Fibroblast of skin of left biceps (primary cell): ENCODE data around the gene RBMY1F.
"Not testable (repeated sequence)": the region's sequence is repeated elsewhere in the genome, so short reads cannot be mapped to it uniquely, and the experiment has no call there.

Source experiments
- DNase-seq, 2 experiments: peaks; one replicate each; pipeline ENCODE4 v3.0.0-alpha.2; 2013; ENCODE audit warnings: low read depth in 2 of 2

RBMY1F gene

DNA sequence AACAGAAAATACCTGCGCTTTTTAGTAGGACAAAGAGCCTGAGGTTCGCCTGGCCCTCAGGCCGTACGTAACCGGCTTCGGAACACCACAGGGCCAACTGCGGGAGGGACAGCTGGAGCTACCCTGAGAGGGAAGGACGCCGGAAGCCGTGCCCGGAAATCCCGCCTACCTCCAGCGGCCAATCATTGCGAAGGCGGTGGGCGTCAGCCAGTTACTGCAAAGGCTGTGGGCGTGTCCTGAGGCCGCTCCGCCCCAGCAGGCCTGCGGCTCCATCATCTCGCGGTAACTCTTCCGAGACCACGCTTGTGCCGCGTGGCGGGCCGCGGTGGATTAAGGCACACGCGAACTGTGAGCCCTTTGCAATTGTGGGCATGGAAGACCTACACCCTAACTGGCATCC lies at the start of gene RBMY1F:
Gene RBMY1F (minus strand): TSS at position 101 of the 400 bp plus-strand sequence. CDS start 1,954 bp downstream, outside the sequence.
- not testable (repeated sequence) for DNase-seq

GRCh38 chrY:22151144-22151543 lies 31.6 kb downstream of the RBMY1F start:
- not testable (repeated sequence) for DNase-seq

DNA sequence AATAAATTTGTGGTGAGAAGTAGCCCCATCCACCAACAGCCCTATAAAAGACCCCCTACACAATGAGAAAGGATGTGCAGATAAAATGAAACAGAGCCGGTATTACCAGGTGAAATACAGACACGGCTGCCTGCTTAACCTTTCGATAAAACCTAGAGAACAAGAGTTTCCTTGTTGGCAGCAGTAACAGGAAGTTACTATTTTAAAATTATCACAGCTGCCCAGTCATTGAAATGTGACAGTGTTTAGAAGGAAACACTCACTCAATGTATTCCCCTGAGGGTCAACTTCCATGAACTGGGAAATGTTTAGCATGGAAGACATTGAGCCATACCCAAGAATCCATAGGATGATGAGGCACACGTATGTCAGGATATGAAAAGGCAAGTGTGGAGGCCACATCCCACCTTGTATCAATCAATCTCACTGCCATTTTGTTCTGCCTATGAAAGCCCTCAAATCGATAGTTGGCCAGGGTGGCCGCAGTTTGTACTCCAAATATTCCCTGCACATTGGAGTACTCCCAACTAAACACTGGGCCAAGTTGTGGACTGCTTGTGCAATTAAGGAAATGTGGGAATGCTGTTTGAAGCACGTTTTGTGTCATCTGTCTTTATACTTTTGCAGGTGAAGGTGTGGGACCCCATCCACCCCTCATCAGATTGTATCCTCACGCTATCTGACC lies 41.6 kb downstream of the RBMY1F start:
- not testable (repeated sequence) for DNase-seq

DNA sequence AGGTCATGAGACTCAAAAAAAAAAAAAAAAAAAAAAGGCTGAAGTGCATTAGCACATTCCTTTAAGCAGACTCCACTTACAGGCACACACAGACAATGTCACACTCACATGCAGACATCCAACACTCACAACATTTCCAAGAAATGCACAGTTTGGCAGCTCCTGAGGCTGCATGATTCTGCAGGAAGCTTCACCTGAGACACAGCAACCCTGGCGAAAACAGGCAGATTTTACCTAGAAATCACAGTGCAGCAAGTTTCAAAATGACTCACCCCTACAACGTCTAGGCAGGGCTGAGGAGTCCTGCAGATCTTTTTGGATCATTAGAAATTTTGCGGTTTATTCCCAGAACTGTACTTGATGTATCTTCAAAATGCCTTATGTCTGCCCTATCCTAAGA lies 48.0 kb downstream of the RBMY1F start:
- DNase-seq: not testable (repeated sequence)

DNA sequence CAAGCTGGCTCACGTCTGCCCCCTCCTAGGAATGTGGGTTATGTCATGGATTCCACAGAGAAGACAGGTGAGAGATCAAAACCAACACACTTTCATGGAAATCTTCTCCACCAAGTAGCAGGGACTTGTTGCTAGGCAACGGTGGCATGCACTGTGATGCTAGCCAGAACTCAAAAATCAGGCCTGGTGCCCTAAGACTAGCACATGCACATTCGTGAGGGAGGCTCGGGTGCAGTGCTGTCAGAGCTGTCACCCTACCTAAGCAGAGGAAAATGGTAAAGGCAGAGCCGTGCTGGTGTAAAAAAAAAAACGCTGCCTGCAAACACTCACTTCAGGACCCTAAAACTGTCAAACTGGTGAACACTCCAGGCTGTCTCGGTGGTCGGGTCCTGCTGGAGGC lies 52.2 kb downstream of the RBMY1F start:
- not testable (repeated sequence) for DNase-seq
